Keratinocyte (primary cell): ENCODE measurements around the gene ACTN4.

ENCODE experiments used
- EZH2 ChIP-seq: IDR thresholded peaks from one replicate; pipeline ENCODE4 v1.6.1; 2012; ENCODE audit warnings: inconsistent platforms, mild to moderate bottlenecking, low read length, moderate library complexity
- TF ChIP-seq, protein P1 (sequence below), 3 experiments: IDR thresholded peaks in 1 of 3; conservative IDR thresholded peaks in 1 of 3; optimal IDR thresholded peaks in 1 of 3; 2 replicates in 2 of 3; 3 replicates in 1 of 3; pipeline versions ENCODE3 to v1.5.1; 2011; ENCODE audit warnings: low read length in 3 of 3, mild to moderate bottlenecking in 3 of 3, moderate library complexity in 2 of 3, control low read depth in 1 of 3, inconsistent platforms in 1 of 3; ENCODE audit not compliant: insufficient read depth in 2 of 3; ENCODE audit errors: extremely low read depth in 1 of 3

DNA sequence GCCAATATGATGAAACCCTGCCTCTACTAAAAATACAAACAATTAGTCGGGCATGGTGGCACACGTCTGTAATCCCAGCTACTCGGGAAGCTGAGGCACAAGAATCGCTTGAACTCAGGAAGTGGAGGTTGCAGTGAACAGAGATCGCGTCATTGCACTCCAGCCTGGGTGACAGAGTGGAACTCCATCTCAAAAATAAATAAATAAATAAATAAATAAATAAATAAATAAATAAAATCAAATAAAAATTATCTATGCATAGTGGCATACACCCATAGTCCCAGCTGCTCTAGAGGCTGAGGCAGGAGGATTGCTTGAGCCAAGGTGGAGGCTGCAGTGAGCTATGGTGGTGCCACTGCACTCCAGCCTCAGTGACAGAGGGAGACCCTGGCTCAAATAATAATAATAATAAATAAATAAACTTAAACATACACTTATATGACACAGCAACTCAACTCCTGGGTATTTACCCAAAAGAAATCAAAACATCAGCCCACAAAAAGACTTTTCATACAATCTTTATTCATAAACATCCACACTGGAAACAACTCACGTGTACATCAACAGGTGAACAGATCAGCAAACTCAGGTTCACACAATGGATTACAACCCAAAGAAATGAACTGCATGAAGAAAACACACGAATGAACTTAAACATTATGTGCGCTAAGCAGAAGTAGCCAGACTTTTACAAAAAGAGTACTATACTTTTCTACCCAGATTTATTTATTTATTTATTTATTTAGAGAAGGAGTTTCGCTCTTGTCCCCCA, 119.0 kb downstream of the ACTN4 start:
- no peak for TF ChIP-seq EZH2
- TF ChIP-seq, protein P1, sequence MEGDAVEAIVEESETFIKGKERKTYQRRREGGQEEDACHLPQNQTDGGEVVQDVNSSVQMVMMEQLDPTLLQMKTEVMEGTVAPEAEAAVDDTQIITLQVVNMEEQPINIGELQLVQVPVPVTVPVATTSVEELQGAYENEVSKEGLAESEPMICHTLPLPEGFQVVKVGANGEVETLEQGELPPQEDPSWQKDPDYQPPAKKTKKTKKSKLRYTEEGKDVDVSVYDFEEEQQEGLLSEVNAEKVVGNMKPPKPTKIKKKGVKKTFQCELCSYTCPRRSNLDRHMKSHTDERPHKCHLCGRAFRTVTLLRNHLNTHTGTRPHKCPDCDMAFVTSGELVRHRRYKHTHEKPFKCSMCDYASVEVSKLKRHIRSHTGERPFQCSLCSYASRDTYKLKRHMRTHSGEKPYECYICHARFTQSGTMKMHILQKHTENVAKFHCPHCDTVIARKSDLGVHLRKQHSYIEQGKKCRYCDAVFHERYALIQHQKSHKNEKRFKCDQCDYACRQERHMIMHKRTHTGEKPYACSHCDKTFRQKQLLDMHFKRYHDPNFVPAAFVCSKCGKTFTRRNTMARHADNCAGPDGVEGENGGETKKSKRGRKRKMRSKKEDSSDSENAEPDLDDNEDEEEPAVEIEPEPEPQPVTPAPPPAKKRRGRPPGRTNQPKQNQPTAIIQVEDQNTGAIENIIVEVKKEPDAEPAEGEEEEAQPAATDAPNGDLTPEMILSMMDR (optimal IDR thresholded peaks at IDR 0.05 in 1 of 3, IDR thresholded peaks at IDR 0.05 in 1 of 3, conservative IDR thresholded peaks at IDR 0.05 in 1 of 3; ENCODE audit: extremely low read depth in 1 of 3, insufficient read depth in 2 of 3, low read length in 3 of 3) = no peak
